ENCODE results near the gene TYMP.

DNA sequence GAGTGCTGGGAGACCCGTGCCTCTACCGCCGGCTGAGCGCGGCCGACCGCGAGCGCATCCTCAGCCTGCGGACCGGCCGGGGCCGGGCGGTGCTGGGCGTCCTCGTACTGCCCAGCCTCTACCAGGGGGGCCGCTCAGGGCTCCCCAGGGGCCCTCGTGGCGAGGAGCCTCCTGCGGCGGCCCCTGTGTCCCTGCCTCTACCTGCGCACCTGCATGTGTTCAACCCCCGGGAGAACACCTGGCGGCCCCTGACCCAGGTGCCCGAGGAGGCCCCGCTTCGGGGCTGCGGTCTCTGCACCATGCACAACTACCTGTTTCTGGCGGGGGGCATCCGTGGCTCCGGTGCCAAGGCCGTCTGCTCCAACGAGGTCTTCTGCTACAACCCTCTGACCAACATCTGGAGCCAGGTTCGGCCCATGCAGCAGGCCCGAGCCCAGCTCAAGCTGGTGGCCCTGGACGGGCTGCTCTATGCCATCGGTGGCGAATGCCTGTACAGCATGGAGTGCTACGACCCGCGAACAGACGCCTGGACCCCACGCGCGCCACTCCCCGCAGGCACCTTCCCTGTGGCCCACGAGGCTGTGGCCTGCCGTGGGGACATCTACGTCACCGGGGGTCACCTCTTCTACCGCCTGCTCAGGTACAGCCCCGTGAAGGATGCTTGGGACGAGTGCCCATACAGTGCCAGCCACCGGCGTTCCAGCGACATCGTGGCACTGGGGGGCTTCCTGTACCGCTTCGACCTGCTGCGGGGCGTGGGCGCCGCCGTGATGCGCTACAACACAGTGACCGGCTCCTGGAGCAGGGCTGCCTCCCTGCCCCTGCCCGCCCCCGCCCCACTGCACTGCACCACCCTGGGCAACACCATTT lies 19.3 kb upstream of the TYMP start:
- TF ChIP-seq, protein P1, sequence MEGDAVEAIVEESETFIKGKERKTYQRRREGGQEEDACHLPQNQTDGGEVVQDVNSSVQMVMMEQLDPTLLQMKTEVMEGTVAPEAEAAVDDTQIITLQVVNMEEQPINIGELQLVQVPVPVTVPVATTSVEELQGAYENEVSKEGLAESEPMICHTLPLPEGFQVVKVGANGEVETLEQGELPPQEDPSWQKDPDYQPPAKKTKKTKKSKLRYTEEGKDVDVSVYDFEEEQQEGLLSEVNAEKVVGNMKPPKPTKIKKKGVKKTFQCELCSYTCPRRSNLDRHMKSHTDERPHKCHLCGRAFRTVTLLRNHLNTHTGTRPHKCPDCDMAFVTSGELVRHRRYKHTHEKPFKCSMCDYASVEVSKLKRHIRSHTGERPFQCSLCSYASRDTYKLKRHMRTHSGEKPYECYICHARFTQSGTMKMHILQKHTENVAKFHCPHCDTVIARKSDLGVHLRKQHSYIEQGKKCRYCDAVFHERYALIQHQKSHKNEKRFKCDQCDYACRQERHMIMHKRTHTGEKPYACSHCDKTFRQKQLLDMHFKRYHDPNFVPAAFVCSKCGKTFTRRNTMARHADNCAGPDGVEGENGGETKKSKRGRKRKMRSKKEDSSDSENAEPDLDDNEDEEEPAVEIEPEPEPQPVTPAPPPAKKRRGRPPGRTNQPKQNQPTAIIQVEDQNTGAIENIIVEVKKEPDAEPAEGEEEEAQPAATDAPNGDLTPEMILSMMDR (IDR thresholded peaks at IDR 0.05; ENCODE audit: low read length) = no peak
- TF ChIP-seq EZH2 (optimal IDR thresholded peaks at IDR 0.05; ENCODE audit: low read depth, low read length) (no peak), EZH2phosphoT487 (IDR thresholded peaks at IDR 0.05; ENCODE audit: low read length) (no peak)
